ENCODE measurements around the gene MEIS1.

- no peak for TF ChIP-seq POLR2A (IDR thresholded peaks at IDR 0.05; ENCODE audit: low read depth, low read length)
- no peak for TF ChIP-seq POLR2AphosphoS5 (IDR thresholded peaks at IDR 0.05; ENCODE audit: low read depth, low read length)
Measured at GRCh38 chr2:66581339-66582103, 146.6 kb downstream of the MEIS1 start.

Data from GM12892 (cell line).